Stimulated activated CD8-positive, alpha-beta memory T cell treated with anti-CD3 and anti-CD28 coated beads, Interleukin-2, amount 100 ng/mL, for 1 hour (primary cell): Measurements from ENCODE around the gene UCP3.

Source experiments
- DNase-seq, 2 donors: peaks; one replicate each; pipeline ENCODE4 v3.0.0-alpha.2; 2020; ENCODE audit warnings: low read depth in 2 of 2

UCP3 gene

DNA sequence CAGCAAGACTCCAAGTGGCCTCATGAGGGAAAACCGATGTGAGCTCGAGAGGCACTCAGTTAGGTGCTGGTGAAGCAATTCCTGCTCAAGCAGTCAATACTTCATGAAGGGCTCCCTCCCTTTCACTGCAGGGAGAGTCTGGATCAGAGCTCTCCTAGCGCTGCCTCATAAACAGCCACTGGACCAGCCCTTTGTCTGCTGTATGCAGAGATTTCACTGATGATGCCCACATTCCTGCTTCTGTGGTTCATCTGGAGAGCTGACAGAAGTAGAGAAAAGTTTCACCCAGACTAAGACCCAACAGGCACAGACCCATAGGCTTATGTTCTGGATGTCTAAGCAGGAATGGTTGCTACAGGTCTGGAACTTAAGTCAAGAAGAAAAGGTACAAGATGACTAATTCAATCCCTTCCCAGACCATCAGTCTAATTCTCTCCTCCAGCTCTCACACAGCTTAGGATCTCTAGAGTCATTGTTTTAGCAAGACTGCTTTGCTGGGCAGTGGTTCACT is 30.3 kb downstream of the UCP3 start:
- no peak for DNase-seq

DNA sequence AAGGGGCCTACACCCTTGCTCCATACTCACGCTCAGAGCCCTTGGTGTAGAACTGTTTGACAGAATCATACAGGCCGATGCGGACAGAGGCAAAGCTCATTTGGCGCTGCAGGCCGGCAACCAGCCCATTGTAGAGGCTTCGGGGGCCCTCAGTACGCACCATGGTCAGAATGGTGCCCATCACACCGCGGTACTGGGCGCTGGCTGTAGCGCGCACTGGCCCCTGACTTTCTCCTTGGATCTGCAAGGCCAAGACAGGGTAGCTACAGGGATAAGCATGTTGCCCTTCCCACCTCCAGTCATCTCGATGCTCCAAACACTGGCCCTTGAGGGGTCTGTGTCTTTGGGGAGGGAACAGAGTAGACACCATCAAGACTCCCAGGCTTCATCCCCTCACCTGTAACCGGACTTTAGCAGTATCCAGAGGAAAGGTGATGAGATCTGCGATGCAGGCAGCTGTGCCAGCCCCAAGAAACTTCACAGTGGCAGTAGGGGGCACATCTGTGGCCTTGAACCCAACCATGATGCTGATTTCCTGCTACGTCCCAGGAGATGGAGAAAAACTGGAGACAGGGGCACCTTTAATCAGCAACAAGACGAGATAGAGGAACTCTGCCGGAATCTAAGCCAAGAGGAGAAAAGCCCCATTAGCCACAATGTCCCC is 30.9 kb downstream of the UCP3 start:
- DNase-seq: no peak

- DNase-seq: no peak
Measured at GRCh38 chr11:73976451-73977151, 32.3 kb downstream of the UCP3 start.

DNA sequence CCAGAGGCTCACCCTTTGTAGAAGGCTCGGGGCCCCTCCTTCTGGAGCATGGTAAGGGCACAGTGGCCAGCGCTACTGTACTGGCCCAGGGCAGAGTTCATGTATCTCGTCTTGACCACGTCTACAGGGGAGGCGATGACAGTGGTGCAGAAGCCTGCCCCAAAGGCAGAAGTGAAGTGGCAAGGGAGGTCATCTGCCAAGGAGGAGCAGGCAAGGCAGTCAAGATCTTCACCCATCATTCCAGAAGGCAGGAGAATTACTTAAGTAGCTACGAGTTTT is 33.5 kb downstream of the UCP3 start:
- no peak for DNase-seq

DNA sequence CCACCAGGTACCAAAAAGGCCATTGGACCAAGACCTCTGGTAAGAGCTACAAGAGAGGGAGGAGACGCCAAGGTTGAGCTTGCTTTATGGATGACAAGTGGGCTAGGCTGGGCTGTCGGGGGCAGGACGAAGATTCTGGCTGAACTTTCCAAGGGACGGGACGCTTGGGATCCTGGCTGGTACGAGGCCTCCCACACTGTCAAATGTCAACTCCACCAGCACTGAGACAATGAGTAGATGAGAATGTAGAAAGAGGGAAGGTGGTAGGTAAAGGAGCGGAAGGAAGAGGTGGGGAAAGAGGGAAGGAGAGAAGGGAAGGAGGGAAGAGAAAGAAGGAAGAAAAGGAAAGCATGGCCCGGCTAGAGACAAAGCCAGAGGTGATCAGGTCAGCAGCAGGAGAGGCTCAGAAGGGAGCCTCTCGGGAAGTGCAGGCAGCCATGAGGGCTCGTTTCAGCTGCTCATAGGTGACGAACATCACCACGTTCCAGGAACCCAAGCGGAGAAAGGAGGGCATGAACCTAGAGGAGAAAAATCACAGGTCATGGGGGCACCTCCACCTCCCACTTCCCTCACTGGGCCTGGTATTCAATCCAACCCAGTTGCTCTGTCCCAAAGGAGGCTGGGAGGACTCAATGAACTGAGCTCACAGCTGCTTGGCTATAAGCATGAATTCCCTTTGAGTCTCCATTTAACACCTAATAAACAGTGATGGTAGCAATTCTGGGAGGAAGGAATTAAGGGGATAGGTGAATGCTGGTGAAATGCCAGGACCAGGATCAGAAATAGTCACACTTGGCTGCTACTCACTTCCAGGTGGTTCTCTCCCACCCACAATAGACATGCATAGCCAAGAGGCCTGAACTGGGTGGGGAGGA is 34.0 kb downstream of the UCP3 start:
- no peak for DNase-seq

GRCh38 chr11:73972620-73973449 is 36.0 kb downstream of the UCP3 start:
- no peak for DNase-seq

DNA sequence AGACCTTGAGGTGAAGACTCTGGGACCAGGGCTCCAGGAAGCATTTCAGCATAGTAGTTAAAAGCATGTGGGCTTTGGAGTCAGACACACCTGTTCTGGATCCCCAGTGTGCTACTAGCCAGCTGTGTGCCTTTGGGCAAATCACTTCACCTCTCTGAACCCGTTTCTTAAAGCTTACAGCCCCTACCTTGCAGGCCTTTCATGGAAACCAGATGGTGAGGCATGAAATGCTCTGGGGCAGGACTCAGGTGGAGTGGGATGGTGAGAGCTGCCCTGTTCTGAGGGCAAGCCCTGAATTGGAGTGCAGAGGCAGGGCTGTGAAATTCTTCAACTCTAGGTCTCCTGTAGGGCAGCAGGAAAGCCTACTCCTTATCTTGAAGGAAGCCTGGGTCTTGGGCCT is 36.7 kb downstream of the UCP3 start:
- DNase-seq: no peak

GRCh38 chr11:73971175-73971719 is 37.6 kb downstream of the UCP3 start:
- DNase-seq: no peak

GRCh38 chr11:73969991-73970800 is 38.7 kb downstream of the UCP3 start:
- no peak for DNase-seq

DNA sequence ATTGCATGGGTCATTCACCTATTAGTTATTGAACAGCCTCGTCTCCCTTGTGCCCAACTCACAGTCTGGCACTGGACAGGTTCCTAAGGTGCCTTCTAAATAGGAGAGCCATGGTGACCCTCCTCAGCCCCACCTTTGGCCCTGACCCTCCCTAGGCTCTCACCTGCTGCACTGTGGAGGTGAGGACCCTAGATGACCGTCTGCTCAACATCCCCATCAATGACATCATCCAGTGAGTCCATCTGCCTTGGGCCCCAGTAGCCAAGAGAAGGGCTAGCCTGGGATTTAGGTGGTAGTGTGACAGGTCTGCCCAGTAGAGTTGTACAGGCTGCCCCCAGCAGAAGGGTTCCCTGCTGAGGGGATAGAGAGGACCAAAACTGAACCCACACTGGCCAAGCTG is 39.8 kb downstream of the UCP3 start:
- no peak for DNase-seq

- no peak for DNase-seq
Measured at GRCh38 chr11:73968356-73968966, 40.4 kb downstream of the UCP3 start.

GRCh38 chr11:73965764-73966121 is 43.1 kb downstream of the UCP3 start:
- no peak for DNase-seq

- DNase-seq: no peak
Measured at GRCh38 chr11:73965076-73965763, 43.7 kb downstream of the UCP3 start.

DNA sequence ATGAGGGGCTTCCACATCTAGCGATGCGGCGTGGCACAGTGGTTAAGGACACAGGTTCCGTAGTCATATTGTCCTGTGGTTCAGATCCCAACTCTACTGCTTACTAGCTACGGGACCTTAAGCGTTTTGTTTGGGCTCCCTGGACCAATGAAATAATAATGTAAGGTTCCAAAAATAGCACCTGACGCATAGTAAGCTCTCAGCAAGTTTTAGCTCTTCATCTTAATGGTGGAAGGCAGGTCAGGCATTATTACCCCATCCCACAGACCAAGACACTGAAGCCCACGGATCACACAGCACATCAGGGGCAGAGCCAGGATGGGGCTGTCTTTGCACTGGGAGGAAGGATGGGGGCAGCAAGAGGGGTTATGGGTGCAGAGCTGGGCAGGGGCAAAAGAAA is 45.0 kb downstream of the UCP3 start:
- no peak for DNase-seq

DNA sequence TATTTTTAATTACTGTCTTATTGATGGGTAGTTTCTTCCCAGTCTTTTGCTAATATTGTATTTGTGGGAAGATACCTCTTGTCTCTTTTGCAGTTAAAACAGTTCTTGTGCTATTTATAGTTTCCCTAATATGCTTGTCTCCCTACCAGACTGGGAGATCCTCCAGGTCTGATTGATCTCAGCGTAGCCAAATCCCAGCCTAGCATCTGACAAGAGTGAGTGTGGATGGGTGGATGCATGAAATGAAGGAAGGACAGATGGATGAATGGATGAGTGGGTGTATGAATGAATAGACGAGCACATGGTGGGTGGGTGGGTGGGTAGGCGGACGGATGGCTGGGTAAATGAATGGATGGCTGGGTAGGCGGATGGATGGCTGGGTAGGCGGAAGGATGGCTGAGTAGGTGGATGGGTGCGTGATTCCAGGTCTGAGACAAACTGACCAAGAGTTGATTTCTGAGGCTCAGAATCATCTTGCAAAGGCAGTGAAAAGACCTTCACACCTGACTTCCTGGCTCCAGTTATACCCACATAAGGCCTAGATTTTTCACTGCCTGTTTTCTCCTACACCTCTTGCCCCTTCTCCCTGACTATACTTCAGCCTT is 46.7 kb downstream of the UCP3 start:
- DNase-seq: no peak

GRCh38 chr11:73961321-73961720 is 47.6 kb downstream of the UCP3 start:
- DNase-seq: no peak

- DNase-seq: no peak
Measured at GRCh38 chr11:73958521-73959141, 50.3 kb downstream of the UCP3 start.

DNA sequence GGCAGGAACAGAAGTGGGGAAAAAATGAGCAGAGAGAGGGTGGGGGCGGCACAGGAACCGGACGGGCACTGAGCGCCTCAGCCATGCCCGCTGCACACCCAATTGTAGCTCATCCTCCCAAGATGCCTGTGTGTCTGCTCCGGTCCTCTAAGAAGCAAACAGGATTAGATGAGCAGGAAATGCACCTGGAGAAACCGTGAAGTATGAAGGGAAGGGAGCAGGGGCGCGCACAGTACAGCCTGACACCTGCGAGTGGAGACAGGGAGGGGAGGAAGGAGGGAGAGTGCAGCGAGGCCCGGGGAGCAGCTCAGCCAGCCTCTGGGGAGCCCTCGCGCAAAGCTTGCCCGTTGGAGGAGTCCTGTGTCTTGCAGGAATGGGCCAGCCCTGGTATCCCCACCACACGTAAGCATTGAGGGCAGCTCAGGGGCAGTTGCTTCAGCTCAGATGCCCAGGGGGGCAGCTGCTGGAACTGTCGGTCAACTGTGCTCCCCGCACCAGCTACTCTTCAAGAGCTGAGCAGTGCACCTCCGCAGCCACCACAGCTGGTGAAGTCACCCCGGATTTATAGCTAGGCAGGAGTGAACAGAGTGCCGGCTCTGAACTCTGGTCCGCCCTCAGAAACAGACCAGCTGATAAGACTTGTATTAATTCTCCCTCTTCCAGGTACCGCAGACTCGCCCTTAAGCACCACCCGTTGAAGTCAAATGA is 51.1 kb downstream of the UCP3 start:
- no peak for DNase-seq
